ENCODE results near the gene ZMYND10.

The ZMYND10 gene

GRCh38 chr3:50292159-50293078 is 53.1 kb downstream of the ZMYND10 start, which contains the start of gene IFRD2:
Gene IFRD2, minus strand, starts transcription at chr3:50292429. Its CDS starts 155 bp downstream, at chr3:50292274.
- peak; percentile 61 to 99 (median 97) for DNase-seq

Measured in amygdala (tissue), 56 donors.